Keratinocyte (primary cell): ENCODE results near the gene SESN3. TPM values are rescaled to one million over a fixed set of nuclear protein-coding genes. Genes with fewer than 3 reads are reported as not detected.
A peak's percentile ranks its signal among the peaks of the same experiment; 100 is the strongest.

Experiments
- DNase-seq: peaks from one replicate; pipeline ENCODE4 v3.0.0-alpha.2; 2011; ENCODE audit warnings: low read depth, missing footprints, low spot score
- FAIRE-seq: peaks from 2 replicates; lab custom pipeline; 2011; peaks lifted over from hg19 to GRCh38; lab: Jason Lieb, UNC
- H2AFZ ChIP-seq: 2 replicates; pipeline ENCODE4 v1.6.0; 2012; ENCODE audit warnings: low read length, control low read depth, inconsistent platforms; ENCODE audit not compliant: control insufficient read depth
- H3K27ac ChIP-seq: 2 replicates; pipeline ENCODE4 v1.5.1; 2011; ENCODE audit warnings: low read length; ENCODE audit not compliant: control insufficient read depth, insufficient read depth
- H3K27me3 ChIP-seq: 3 replicates; pipeline ENCODE4 v1.6.0; 2011; ENCODE audit warnings: low read length; ENCODE audit not compliant: control insufficient read depth, insufficient read depth; ENCODE audit errors: extremely low read depth
- H3K36me3 ChIP-seq, 2 experiments: 2 replicates in 1 of 2; 3 replicates in 1 of 2; pipeline ENCODE4 v1.5.1; 2011; ENCODE audit warnings: low read length in 2 of 2, mild to moderate bottlenecking in 1 of 2; ENCODE audit not compliant: control insufficient read depth in 2 of 2, insufficient read depth in 2 of 2; ENCODE audit errors: extremely low read depth in 1 of 2
- H3K4me1 ChIP-seq: 3 replicates; pipeline ENCODE4 v1.5.1; 2011; ENCODE audit warnings: low read length; ENCODE audit not compliant: control insufficient read depth, insufficient read depth; ENCODE audit errors: extremely low read depth
- H3K4me2 ChIP-seq: 3 replicates; pipeline ENCODE4 v1.6.0; 2011; ENCODE audit warnings: low read depth, low read length; ENCODE audit not compliant: control insufficient read depth, insufficient read depth; ENCODE audit errors: extremely low read depth
- H3K4me3 ChIP-seq, 3 experiments: fragments of 200-600 bp in 1 of 3; sonication (generic) in 1 of 3; 2 replicates in 2 of 3; 3 replicates in 1 of 3; pipeline ENCODE4 v1.5.1; 2011 to 2016; ENCODE audit warnings: low read length in 3 of 3, mild to moderate bottlenecking in 3 of 3, control low read depth in 2 of 3, inconsistent platforms in 1 of 3, low read depth in 1 of 3, mixed read lengths in 1 of 3, mixed run types in 1 of 3, moderate library complexity in 1 of 3; ENCODE audit not compliant: control insufficient read depth in 2 of 3, insufficient read depth in 2 of 3; ENCODE audit errors: extremely low read depth in 1 of 3
- H3K79me2 ChIP-seq: 2 replicates; pipeline ENCODE4 v1.6.0; 2012; ENCODE audit warnings: low read length; ENCODE audit not compliant: control insufficient read depth, insufficient read depth
- H3K9ac ChIP-seq: 3 replicates; pipeline ENCODE4 v1.6.0; 2011; ENCODE audit warnings: low read length; ENCODE audit not compliant: control insufficient read depth, insufficient read depth; ENCODE audit errors: extremely low read depth
- H3K9me1 ChIP-seq: 3 replicates; pipeline ENCODE4 v1.6.0; 2011; ENCODE audit warnings: low read length; ENCODE audit not compliant: control insufficient read depth, insufficient read depth; ENCODE audit errors: extremely low read depth
- H3K9me3 ChIP-seq: 2 replicates; pipeline ENCODE4 v1.5.1; 2012; ENCODE audit warnings: low read depth, low read length; ENCODE audit not compliant: control insufficient read depth
- H4K20me1 ChIP-seq: 3 replicates; pipeline ENCODE4 v1.6.0; 2011; ENCODE audit warnings: low read length; ENCODE audit not compliant: control insufficient read depth, insufficient read depth; ENCODE audit errors: extremely low read depth
- EZH2 ChIP-seq: IDR thresholded peaks from one replicate; pipeline ENCODE4 v1.6.1; 2012; ENCODE audit warnings: inconsistent platforms, mild to moderate bottlenecking, low read length, moderate library complexity
- dilution Hi-C: fragments of 300-500 bp; cut with MboI; formaldehyde crosslinking; loops from one replicate; pipeline ENCODE4 v1.7.0; 2020; ENCODE audit warnings: low sequenced_read_pairs; ENCODE audit not compliant: extremely low pct_ligation_motif_present
- polyA plus RNA-seq, 5 experiments: library from polyadenylated mRNA; depleted of rRNA in 3 of 5; stranded (reverse) in 3 of 5; stranded (forward) in 1 of 5; unstranded in 1 of 5; fragments of >200 nt; gene quantifications; 1 replicate in 1 of 5; 2 replicates in 3 of 5; 3 replicates in 1 of 5; pipeline versions ENCODE4 v1.2.1 to v1.2.3, GENCODE V29; 2011 to 2012; ENCODE audit warnings: missing spikeins in 2 of 5, low read depth in 1 of 5, low replicate concordance in 1 of 5
- TF ChIP-seq, protein P1 (sequence below), 3 experiments: IDR thresholded peaks in 1 of 3; conservative IDR thresholded peaks in 1 of 3; optimal IDR thresholded peaks in 1 of 3; 2 replicates in 2 of 3; 3 replicates in 1 of 3; pipeline versions ENCODE3 to v1.5.1; 2011; ENCODE audit warnings: low read length in 3 of 3, mild to moderate bottlenecking in 3 of 3, moderate library complexity in 2 of 3, control low read depth in 1 of 3, inconsistent platforms in 1 of 3; ENCODE audit not compliant: insufficient read depth in 2 of 3; ENCODE audit errors: extremely low read depth in 1 of 3

Gene SESN3
- polyA plus RNA-seq, 1 donor (not counting 4 experiments of a cell fraction or from before 2014, with no cell fraction given) = 35.2 TPM

DNA sequence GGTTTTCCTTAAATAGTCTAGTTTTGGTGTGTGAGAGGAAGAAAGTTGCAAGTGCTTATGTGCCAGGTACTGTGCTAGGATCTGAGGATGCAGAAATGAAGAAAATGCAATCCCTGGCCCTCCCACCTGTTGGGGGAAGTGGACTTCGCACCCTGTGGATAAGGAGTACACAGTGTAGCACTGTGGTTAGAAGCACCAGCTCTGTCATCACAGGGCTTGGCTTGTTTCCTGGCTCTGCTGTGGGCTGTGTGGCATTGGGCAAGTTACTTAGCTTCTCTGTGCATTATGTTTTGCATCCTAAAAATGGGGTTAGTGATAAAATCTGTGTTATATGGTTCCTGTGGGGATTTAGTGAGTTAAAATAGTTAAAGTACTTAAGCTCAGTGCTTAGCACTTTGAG is 73.2 kb downstream of the SESN3 start:
- Histone ChIP-seq H3K79me2 (no peaks in the 10 kb centered on the region), H3K27ac (no peak overlapping the region), H3K9me3 (no peaks in the 10 kb centered on the region), H3K9me1 (no peaks in the 10 kb centered on the region), H3K9ac (no peak overlapping the region), H3K4me2 (no peak overlapping the region), H3K27me3 (no peaks in the 10 kb centered on the region), H2AFZ (no peak overlapping the region), H3K4me3 (no peak overlapping the region), H3K4me1 (peaks cover 10% of the 10 kb centered on the region), H3K36me3 (no peaks in the 10 kb centered on the region), H4K20me1 (no peaks in the 10 kb centered on the region)
- DNase-seq = no peak
- dilution Hi-C loops = no loop called here
- no peak for TF ChIP-seq EZH2
- FAIRE-seq = peak; percentile 66

DNA sequence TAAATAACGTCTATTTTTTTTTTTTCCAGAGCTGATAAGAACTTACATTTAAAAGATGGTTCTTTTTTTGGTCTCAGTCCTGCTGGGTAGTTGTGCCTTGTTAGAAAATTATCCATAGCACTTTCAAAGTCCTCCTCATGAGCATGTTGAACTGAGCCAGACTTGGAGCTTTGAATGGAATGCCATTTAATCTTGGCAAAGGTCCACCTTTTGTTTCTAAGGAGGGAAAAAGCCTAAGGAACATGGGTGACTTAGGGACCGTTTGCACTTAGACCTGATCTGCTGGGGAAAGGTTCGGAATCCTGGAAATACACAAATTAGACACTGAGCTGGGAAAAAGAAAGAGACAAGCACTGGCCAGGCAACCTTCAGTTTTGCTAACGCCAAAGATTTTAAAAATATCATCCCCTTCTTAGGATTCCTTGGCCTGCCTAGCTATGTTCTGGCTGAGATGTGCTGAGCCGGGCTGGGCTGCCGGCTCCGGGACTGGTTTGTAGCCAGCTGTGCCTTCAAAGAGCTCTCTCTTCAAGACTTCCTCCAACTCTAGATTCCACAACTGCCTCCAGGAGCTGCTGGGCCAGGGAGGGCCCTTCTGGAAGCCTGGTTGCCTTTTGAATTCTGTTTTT is 74.0 kb downstream of the SESN3 start:
- Histone ChIP-seq H4K20me1 (no peaks in the 10 kb centered on the region), H2AFZ (peak overlapping the region; percentile 19), H3K9me3 (no peaks in the 10 kb centered on the region), H3K4me3 (no peak overlapping the region), H3K79me2 (no peaks in the 10 kb centered on the region), H3K9ac (no peak overlapping the region), H3K36me3 (no peaks in the 10 kb centered on the region), H3K9me1 (no peaks in the 10 kb centered on the region), H3K4me1 (peaks cover 12% of the 10 kb centered on the region), H3K4me2 (no peak overlapping the region), H3K27me3 (no peaks in the 10 kb centered on the region), H3K27ac (no peak overlapping the region)
- TF ChIP-seq, protein P1, sequence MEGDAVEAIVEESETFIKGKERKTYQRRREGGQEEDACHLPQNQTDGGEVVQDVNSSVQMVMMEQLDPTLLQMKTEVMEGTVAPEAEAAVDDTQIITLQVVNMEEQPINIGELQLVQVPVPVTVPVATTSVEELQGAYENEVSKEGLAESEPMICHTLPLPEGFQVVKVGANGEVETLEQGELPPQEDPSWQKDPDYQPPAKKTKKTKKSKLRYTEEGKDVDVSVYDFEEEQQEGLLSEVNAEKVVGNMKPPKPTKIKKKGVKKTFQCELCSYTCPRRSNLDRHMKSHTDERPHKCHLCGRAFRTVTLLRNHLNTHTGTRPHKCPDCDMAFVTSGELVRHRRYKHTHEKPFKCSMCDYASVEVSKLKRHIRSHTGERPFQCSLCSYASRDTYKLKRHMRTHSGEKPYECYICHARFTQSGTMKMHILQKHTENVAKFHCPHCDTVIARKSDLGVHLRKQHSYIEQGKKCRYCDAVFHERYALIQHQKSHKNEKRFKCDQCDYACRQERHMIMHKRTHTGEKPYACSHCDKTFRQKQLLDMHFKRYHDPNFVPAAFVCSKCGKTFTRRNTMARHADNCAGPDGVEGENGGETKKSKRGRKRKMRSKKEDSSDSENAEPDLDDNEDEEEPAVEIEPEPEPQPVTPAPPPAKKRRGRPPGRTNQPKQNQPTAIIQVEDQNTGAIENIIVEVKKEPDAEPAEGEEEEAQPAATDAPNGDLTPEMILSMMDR (optimal IDR thresholded peaks at IDR 0.05 in 1 of 3, IDR thresholded peaks at IDR 0.05 in 1 of 3, conservative IDR thresholded peaks at IDR 0.05 in 1 of 3; ENCODE audit: extremely low read depth in 1 of 3, insufficient read depth in 2 of 3, low read length in 3 of 3) = no peak
- no peak for TF ChIP-seq EZH2
- FAIRE-seq (no peak), DNase-seq (no peak)
- dilution Hi-C loops = no loop called here
